NK-92 (cell line): ENCODE measurements around the gene LMAN2.
"Not testable (repeated sequence)": the region's sequence is repeated elsewhere in the genome, so short reads cannot be mapped to it uniquely, and the experiment has no call there.

ENCODE experiments used
- DNase-seq: peaks from one replicate; lab custom pipeline; 2025; ENCODE audit not compliant: unreplicated experiment; lab: John Stamatoyannopoulos, UW

The LMAN2 gene

GRCh38 chr5:177378884-177379883, 27.7 kb upstream of the LMAN2 start:
- no peak for DNase-seq

- no peak for DNase-seq
Observed at GRCh38 chr5:177377851-177378776, 26.6 kb upstream of the LMAN2 start.

GRCh38 chr5:177376107-177376506, 24.6 kb upstream of the LMAN2 start:
- no peak for DNase-seq

GRCh38 chr5:177375516-177375915, 24.0 kb upstream of the LMAN2 start:
- not testable (repeated sequence) for DNase-seq

GRCh38 chr5:177374211-177374610, 22.7 kb upstream of the LMAN2 start:
- DNase-seq: no peak

- DNase-seq: no peak
Observed at GRCh38 chr5:177373806-177374205, 22.3 kb upstream of the LMAN2 start.

GRCh38 chr5:177372910-177373309, 21.4 kb upstream of the LMAN2 start:
- DNase-seq: no peak

GRCh38 chr5:177372034-177372896, 20.8 kb upstream of the LMAN2 start:
- no peak for DNase-seq

GRCh38 chr5:177371120-177372033, 19.9 kb upstream of the LMAN2 start:
- DNase-seq: no peak

GRCh38 chr5:177370488-177371119, 19.1 kb upstream of the LMAN2 start:
- DNase-seq: no peak

GRCh38 chr5:177369645-177370440, 18.4 kb upstream of the LMAN2 start:
- no peak for DNase-seq

GRCh38 chr5:177368869-177369644, 17.6 kb upstream of the LMAN2 start:
- no peak for DNase-seq

- no peak for DNase-seq
Observed at GRCh38 chr5:177367981-177368868, 16.8 kb upstream of the LMAN2 start.

- no peak for DNase-seq
Observed at GRCh38 chr5:177367323-177367848, 15.9 kb upstream of the LMAN2 start.

GRCh38 chr5:177366528-177367322, 15.3 kb upstream of the LMAN2 start:
- DNase-seq: no peak
